ENCODE data around the gene FAM168A.

DNA sequence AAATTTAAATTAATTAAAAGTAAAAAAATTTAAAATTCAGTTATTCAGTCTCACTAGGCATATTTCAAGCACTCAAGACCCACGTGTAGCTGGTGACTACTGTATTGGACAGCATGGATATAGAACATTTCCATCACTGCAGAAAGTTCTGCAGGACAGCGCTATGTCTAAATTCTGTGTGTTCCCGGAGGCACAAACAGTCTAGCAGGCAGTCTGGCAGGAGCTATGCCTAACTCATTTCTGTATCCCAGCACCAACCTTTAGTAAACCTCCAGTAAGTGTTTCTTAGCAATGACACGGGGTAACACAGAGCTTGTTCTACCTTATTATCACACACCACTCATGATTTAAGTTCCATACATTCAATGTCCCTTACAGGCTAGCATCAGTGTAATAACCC is 48.5 kb downstream of the FAM168A start:
- TF ChIP-seq SP1 (IDR thresholded peaks at IDR 0.05) = no peak
- TF ChIP-seq, protein P1, sequence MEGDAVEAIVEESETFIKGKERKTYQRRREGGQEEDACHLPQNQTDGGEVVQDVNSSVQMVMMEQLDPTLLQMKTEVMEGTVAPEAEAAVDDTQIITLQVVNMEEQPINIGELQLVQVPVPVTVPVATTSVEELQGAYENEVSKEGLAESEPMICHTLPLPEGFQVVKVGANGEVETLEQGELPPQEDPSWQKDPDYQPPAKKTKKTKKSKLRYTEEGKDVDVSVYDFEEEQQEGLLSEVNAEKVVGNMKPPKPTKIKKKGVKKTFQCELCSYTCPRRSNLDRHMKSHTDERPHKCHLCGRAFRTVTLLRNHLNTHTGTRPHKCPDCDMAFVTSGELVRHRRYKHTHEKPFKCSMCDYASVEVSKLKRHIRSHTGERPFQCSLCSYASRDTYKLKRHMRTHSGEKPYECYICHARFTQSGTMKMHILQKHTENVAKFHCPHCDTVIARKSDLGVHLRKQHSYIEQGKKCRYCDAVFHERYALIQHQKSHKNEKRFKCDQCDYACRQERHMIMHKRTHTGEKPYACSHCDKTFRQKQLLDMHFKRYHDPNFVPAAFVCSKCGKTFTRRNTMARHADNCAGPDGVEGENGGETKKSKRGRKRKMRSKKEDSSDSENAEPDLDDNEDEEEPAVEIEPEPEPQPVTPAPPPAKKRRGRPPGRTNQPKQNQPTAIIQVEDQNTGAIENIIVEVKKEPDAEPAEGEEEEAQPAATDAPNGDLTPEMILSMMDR (IDR thresholded peaks at IDR 0.05; ENCODE audit: low read depth, low read length, missing input control) = no peak
- no peak for TF ChIP-seq YY1 (IDR thresholded peaks at IDR 0.05)
- TF ChIP-seq, protein P2, sequence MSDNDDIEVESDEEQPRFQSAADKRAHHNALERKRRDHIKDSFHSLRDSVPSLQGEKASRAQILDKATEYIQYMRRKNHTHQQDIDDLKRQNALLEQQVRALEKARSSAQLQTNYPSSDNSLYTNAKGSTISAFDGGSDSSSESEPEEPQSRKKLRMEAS (IDR thresholded peaks at IDR 0.05) = no peak
- TF ChIP-seq RAD21 (IDR thresholded peaks at IDR 0.05) = no peak

All from liver (tissue), 3 donors.